Naive B cell (primary cell): ENCODE results near the gene ADH1C. TPM values are rescaled to one million over a fixed set of nuclear protein-coding genes. Genes with fewer than 3 reads are reported as not detected.

Experiments used
- ATAC-seq, 2 donors: fragments of 150-1000 bp; cut with Tn5 transposase; 2 replicates each; pipeline ENCODE4 v1.10.0; 2021; ENCODE audit warnings: low read depth in 2 of 2, mild to moderate bottlenecking in 2 of 2, moderate library complexity in 2 of 2
- DNase-seq: peaks from one replicate; pipeline ENCODE4 v3.0.0; 2022
- H3K27ac Mint-ChIP-seq, 6 donors: one replicate each; pipeline ENCODE4 v1.8.0; 2020 to 2022; ENCODE audit warnings: mild to moderate bottlenecking in 6 of 6, mixed read lengths in 6 of 6, moderate library complexity in 5 of 6, inconsistent platforms in 2 of 6
- H3K27me3 Mint-ChIP-seq, 3 donors: one replicate each; pipeline ENCODE4 v1.8.0; 2021 to 2022; ENCODE audit warnings: mixed read lengths in 3 of 3, mild to moderate bottlenecking in 1 of 3
- H3K36me3 Mint-ChIP-seq, 2 donors: one replicate each; pipeline ENCODE4 v1.8.0; 2020 to 2022; ENCODE audit warnings: mixed read lengths in 2 of 2, inconsistent platforms in 1 of 2, mild to moderate bottlenecking in 1 of 2
- H3K4me1 Mint-ChIP-seq, 3 donors: one replicate each; pipeline ENCODE4 v1.8.0; 2020 to 2022; ENCODE audit warnings: mixed read lengths in 3 of 3, inconsistent platforms in 1 of 3, mild to moderate bottlenecking in 1 of 3, moderate library complexity in 1 of 3
- H3K4me3 Mint-ChIP-seq, 8 donors: one replicate each; pipeline ENCODE4 v1.8.0; 2020 to 2022; ENCODE audit warnings: mild to moderate bottlenecking in 8 of 8, mixed read lengths in 8 of 8, moderate library complexity in 8 of 8, inconsistent platforms in 2 of 8
- H3K9me3 Mint-ChIP-seq, 7 donors: one replicate each; pipeline ENCODE4 v1.8.0; 2020 to 2022; ENCODE audit warnings: mixed read lengths in 7 of 7, mild to moderate bottlenecking in 5 of 7, inconsistent platforms in 2 of 7, moderate library complexity in 1 of 7
- polyA plus RNA-seq, 6 donors: library from polyadenylated mRNA; unstranded; fragments of 300-500 nt; fragmentation: Illumina TruSeq; gene quantifications; one replicate each; pipeline ENCODE4 v1.2.3, GENCODE V29; 2021; ENCODE audit warnings: low read depth in 6 of 6

The ADH1C gene
- not detected for polyA plus RNA-seq

- Mint-ChIP-seq H3K27me3 (peaks cover 0 to 6% (median 0%) of the 10 kb centered on the region in 3 donors), H3K4me3 (no peak within 1 kb of the TSS), H3K36me3 (no peaks in the 10 kb centered on the region), H3K9me3 (peaks cover 3 to 32% (median 11%) of the 10 kb centered on the region in 7 donors), H3K27ac (no peak within 1 kb of the TSS), H3K4me1 (peaks cover 0 to 2% (median 0%) of the 10 kb centered on the region in 3 donors)
- ATAC-seq (no peak), DNase-seq (no peak)
These were observed at the start of gene ADH1C for GRCh38 chr4:99352602-99353537. Gene ADH1C (minus strand): TSS chr4:99352746. CDS start chr4:99352675, 71 bp downstream.

DNA sequence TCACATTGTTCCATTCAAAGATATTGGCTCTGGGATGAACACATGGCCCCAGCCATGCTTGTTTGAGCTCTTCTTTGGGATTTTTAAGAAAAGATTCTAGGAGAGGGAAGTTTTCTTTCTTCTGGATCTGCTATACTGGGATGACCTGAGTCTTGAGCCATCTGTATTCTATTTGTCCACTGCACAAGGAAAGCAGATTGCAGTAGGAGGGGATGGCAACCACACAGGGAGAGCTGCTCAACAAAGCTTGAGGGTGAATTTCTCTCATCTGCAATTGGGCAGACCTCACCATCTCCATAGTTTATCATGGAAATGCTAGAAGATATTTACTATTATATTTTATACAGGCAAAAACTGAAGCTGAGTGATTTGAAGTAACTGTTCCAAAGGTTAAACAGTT is 48.3 kb upstream of the ADH1C start:
- Mint-ChIP-seq H3K36me3 (no peaks in the 10 kb centered on the region), H3K27me3 (peaks cover 4 to 9% (median 7%) of the 10 kb centered on the region in 3 donors), H3K4me1 (peaks cover 0 to 5% (median 0%) of the 10 kb centered on the region in 3 donors), H3K9me3 (peaks cover 0 to 8% (median 0%) of the 10 kb centered on the region in 7 donors), H3K4me3 (no peak overlapping the region), H3K27ac (no peak overlapping the region)
- ATAC-seq (no peak), DNase-seq (no peak)

- H3K36me3 Mint-ChIP-seq: no peaks in the 10 kb centered on the region
- no peaks in the 10 kb centered on the region for H3K4me1 Mint-ChIP-seq
- peaks cover 0 to 14% (median 10%) of the 10 kb centered on the region in 3 donors for H3K27me3 Mint-ChIP-seq
- H3K4me3 Mint-ChIP-seq: no peak overlapping the region
- H3K27ac Mint-ChIP-seq: no peak overlapping the region
- DNase-seq (no peak), ATAC-seq (no peak)
- H3K9me3 Mint-ChIP-seq: peaks cover 0 to 8% (median 0%) of the 10 kb centered on the region in 7 donors
These were observed 46.5 kb upstream of the ADH1C start for GRCh38 chr4:99399017-99399416.

- no peak overlapping the region for H3K4me3 Mint-ChIP-seq
- peak overlapping the region in 2 of 6 donors; percentile 15 to 28 for H3K27ac Mint-ChIP-seq
These were observed 43.2 kb upstream of the ADH1C start for GRCh38 chr4:99395595-99396364.

DNA sequence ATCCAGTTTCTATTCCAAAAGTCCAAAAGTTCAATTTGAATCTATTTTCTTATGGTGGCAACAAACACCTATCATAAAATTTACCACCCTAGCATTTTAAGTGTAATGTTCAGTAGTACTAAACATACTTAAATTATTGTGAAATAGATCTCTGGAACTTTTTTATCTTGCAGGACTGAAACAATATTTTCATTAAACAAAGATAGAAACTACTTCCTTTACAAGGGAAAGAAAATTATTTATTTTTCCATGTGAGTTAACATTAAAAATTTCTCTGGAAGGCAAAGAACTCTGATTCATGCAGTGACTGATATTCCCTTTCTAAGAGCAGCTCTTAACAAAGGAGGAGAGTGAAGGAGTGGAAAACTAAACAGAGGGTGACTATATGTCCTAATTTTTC is 42.4 kb upstream of the ADH1C start:
- Mint-ChIP-seq H3K27me3 (peaks cover 8 to 20% (median 14%) of the 10 kb centered on the region in 3 donors), H3K4me1 (no peaks in the 10 kb centered on the region), H3K4me3 (no peak overlapping the region), H3K9me3 (peaks cover 0 to 13% (median 3%) of the 10 kb centered on the region in 7 donors), H3K27ac (no peak overlapping the region), H3K36me3 (no peaks in the 10 kb centered on the region)
- ATAC-seq: no peak
- DNase-seq: no peak

More at GRCh38 chr4:99395595-99396364, 43.2 kb upstream of the ADH1C start:
- Mint-ChIP-seq H3K4me1 (no peaks in the 10 kb centered on the region), H3K36me3 (no peaks in the 10 kb centered on the region), H3K9me3 (peaks cover 0 to 11% (median 3%) of the 10 kb centered on the region in 7 donors), H3K27me3 (peaks cover 8 to 20% (median 14%) of the 10 kb centered on the region in 3 donors)
- ATAC-seq: no peak
- no peak for DNase-seq

GRCh38 chr4:99390055-99390454 is 37.5 kb upstream of the ADH1C start:
- DNase-seq (no peak), ATAC-seq (no peak)
- H3K27me3 Mint-ChIP-seq: peaks cover 5 to 27% (median 13%) of the 10 kb centered on the region in 3 donors
- H3K36me3 Mint-ChIP-seq: no peaks in the 10 kb centered on the region
- H3K9me3 Mint-ChIP-seq: peaks cover 0 to 5% (median 2%) of the 10 kb centered on the region in 7 donors
- no peak overlapping the region for H3K4me3 Mint-ChIP-seq
- H3K4me1 Mint-ChIP-seq: no peaks in the 10 kb centered on the region
- H3K27ac Mint-ChIP-seq: no peak overlapping the region

DNA sequence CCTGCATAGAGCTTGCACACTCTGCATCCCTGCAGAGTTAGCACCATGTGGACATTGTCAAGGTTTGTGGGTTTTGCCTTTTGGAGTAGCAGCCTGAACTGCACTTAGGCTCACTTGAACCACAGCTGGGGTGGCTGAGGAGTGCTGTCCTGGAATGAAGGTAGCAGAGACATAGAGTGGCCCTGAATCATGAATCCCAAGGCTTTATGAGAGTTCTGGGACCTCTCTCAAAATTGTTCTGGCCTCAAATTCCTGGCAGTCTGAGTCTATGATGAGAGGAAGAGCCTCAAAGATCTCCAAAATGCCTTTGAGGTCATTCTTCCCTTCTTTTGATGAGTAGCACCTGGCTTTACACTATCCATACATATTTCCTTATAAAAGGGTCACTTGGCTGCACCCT is 37.1 kb upstream of the ADH1C start:
- Mint-ChIP-seq H3K27me3 (peaks cover 5 to 28% (median 13%) of the 10 kb centered on the region in 3 donors), H3K36me3 (no peaks in the 10 kb centered on the region)

DNA sequence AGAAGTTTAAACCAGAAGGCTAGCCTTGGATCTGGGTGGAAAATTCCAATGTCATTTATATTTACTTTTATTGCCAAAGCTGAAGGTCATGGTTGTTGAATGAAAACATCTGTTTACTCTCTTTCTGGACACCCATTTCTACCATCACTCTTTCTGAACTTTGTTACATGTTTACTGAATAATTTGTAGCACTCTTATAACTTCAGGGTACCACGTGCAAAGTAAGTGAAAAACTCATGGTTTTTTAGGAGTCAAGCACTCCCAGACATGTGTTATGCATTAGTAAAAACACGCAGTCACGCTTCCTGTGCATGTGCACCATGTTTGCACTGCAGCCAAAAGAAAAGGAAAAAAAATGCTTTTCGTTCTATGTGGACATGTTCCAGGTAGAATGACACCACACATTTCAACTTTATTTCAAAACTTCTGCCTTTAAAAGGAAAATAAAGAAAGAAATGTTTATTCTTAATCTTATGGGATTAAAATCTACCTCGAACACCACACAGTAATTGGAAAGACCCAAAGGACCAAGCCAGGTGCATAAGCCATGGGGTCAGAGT is 31.4 kb upstream of the ADH1C start:
- H3K36me3 Mint-ChIP-seq: no peaks in the 10 kb centered on the region
- no peak overlapping the region for H3K27ac Mint-ChIP-seq
- no peak for DNase-seq
- H3K27me3 Mint-ChIP-seq: peaks cover 11 to 14% (median 12%) of the 10 kb centered on the region in 3 donors
- peaks cover 0 to 9% (median 0%) of the 10 kb centered on the region in 7 donors for H3K9me3 Mint-ChIP-seq
- H3K4me3 Mint-ChIP-seq: no peak overlapping the region
- no peaks in the 10 kb centered on the region for H3K4me1 Mint-ChIP-seq
- ATAC-seq: no peak

More for the DNA sequence above, 37.1 kb upstream of the ADH1C start:
- H3K27ac Mint-ChIP-seq: no peak overlapping the region
- no peak overlapping the region for H3K4me3 Mint-ChIP-seq
- H3K9me3 Mint-ChIP-seq: peaks cover 0 to 5% (median 2%) of the 10 kb centered on the region in 7 donors
- no peaks in the 10 kb centered on the region for H3K4me1 Mint-ChIP-seq
- no peak for ATAC-seq
- DNase-seq: no peak

GRCh38 chr4:99383399-99383798 is 30.9 kb upstream of the ADH1C start:
- Mint-ChIP-seq H3K27me3 (peaks cover 7 to 14% (median 12%) of the 10 kb centered on the region in 3 donors), H3K4me3 (no peak overlapping the region), H3K27ac (no peak overlapping the region), H3K9me3 (peaks cover 0 to 14% (median 2%) of the 10 kb centered on the region in 7 donors), H3K4me1 (no peaks in the 10 kb centered on the region), H3K36me3 (no peaks in the 10 kb centered on the region)
- ATAC-seq (no peak), DNase-seq (no peak)

- no peaks in the 10 kb centered on the region for H3K4me1 Mint-ChIP-seq
- peaks cover 0 to 14% (median 0%) of the 10 kb centered on the region in 7 donors for H3K9me3 Mint-ChIP-seq
- no peak overlapping the region for H3K27ac Mint-ChIP-seq
- DNase-seq: no peak
- H3K4me3 Mint-ChIP-seq: no peak overlapping the region
- no peak for ATAC-seq
- H3K27me3 Mint-ChIP-seq: peaks cover 7 to 14% (median 12%) of the 10 kb centered on the region in 3 donors
- H3K36me3 Mint-ChIP-seq: no peaks in the 10 kb centered on the region
These were observed 30.3 kb upstream of the ADH1C start for GRCh38 chr4:99382745-99383360.

- no peaks in the 10 kb centered on the region for H3K4me1 Mint-ChIP-seq
- ATAC-seq (no peak), DNase-seq (no peak)
- H3K36me3 Mint-ChIP-seq: peaks cover 0 to 3% of the 10 kb centered on the region in 2 donors
- H3K27ac Mint-ChIP-seq: no peak overlapping the region
- peaks cover 0 to 14% (median 4%) of the 10 kb centered on the region in 7 donors for H3K9me3 Mint-ChIP-seq
- peaks cover 7 to 12% (median 12%) of the 10 kb centered on the region in 3 donors for H3K27me3 Mint-ChIP-seq
- H3K4me3 Mint-ChIP-seq: no peak overlapping the region
These were observed 29.1 kb upstream of the ADH1C start for GRCh38 chr4:99381588-99382175.

DNA sequence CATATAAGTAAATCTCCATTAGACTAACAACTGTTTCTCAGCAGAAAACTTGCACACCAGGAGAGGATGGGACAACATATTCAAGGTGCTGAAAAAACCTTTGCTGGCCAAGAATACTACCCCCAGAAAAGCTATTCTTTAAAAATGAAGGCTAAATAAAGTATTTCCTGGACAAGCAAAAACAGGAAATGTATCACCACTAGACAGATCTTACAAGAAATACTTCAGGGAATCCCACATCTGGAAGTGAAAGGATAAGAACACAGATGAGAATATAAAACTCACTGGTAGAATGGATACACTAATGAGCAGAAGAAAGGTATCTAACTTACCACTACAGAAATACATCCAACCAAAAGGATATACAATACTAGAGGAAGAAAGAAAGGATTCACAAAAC is 27.0 kb upstream of the ADH1C start:
- ATAC-seq (no peak), DNase-seq (no peak)
- Mint-ChIP-seq H3K4me3 (no peak overlapping the region), H3K4me1 (no peaks in the 10 kb centered on the region), H3K36me3 (peaks cover 0 to 12% of the 10 kb centered on the region in 2 donors), H3K9me3 (peaks cover 5 to 32% (median 13%) of the 10 kb centered on the region in 7 donors), H3K27ac (no peak overlapping the region), H3K27me3 (peaks cover 6 to 8% (median 7%) of the 10 kb centered on the region in 3 donors)
